Activated CD4-positive, alpha-beta T cell treated with anti-CD3 and anti-CD28 coated beads, Interleukin-2, amount 50 U/mL, for 16 hours (primary cell): ENCODE data around the gene FBXO15.
A peak's percentile ranks its signal among the peaks of the same experiment; 100 is the strongest.

Experiments
- DNase-seq: peaks from one replicate; pipeline ENCODE4 v3.0.0-alpha.2; 2020

The FBXO15 gene

DNA sequence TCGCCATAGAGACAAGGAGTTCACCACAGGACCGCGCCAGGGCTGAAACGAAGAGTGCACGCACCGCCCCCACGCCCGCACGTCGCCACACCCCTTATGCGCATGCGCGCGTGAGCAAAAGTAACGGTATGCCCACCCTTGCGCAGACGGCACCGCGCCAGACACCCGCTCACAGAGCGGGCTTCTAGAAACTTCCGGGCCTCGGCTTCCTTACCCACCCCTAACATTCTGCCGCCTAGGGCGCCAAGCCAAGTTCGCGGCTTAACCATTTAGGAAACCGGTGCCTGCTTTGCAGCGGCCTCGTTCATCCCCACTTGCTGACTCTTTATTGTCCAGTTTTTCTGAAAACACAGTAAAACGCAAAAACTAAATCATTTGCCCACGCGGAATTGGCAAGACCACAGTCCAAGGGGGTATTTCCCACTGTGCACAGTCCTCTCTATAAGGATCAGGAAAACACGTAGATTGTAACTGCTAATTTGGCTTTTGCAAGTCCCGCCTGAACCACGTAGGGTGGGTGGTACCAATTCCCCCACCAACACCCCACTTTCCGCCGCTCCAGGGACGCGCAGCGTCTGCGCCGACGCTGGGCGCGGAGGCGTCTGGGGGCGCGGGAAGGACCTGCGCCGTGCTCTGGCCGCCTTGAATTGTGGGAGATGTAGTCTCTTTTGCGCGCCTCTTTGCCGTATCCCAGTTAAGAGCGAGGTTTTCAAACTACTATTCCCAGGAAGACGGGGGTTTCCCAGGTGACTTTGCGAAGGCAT, at the start of gene FBXO15, which contains the start of gene TIMM21:
Gene FBXO15, minus strand, starts transcription at position 56 of the 764 bp plus-strand sequence. Its CDS starts 49 bp downstream, at position 7.
Gene TIMM21, plus strand, starts transcription at position 745 of the 764 bp plus-strand sequence. CDS start 286 bp downstream, outside the sequence.
- DNase-seq = peak; percentile 97

GRCh38 chr18:74196220-74197119, 48.8 kb upstream of the FBXO15 start:
- peak; percentile 56 for DNase-seq

DNA sequence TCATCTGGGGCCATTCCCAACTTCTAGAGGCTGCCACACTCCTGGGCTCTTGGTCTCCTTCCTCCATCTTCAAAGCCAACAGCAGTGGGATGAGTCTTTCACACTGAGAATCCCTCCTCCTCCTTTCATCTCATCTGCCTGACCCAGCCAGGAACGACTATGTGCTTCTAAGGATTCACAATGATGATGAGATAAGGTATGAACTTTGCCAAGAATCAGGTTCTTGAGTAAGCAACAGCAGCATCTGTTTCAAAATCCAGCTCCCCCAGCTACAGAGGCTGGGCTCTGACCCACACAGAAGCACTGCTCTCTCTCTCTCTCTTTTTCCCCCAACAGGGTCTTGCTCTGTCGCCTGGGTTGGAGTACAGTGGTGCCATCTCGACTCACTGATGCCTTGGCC, 47.1 kb upstream of the FBXO15 start:
- no peak for DNase-seq

DNA sequence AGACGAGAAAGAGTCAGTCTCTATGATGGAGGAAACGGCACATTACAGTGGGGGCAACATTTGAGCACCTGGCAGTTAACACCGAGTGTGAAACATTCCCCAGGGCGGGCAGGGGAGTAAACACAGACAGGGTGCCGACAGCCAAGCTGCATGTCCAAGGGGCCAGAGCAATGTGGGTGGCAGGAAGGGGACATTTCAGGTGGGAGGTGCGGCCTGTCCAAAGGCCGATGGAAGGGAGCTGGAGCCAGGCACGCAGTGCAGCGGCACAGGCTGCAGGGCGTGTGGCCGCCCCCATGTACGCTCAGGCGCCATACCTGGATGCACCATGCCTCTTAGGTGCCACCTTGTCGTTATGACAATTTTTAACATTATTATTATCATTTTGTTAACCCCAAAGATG, 43.9 kb upstream of the FBXO15 start:
- DNase-seq = no peak

DNA sequence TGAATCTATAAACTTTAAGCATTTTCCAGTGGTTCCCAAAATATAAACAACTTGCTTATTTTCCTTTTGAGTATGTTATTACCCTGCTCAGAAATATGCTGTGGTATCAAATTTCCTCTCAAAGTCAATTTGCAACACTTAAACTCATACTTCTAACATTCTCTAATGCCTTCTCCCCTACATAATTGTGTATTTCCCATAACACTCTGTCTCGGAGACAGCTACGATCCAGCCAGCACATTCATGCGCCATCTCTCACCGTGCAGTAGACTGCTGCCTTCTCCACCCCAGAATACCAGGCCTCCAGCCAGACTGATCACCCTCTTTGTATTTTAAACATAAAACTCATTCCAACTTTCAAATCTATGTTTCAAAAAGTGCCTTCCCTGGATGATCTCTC, 42.5 kb upstream of the FBXO15 start:
- DNase-seq = no peak

DNA sequence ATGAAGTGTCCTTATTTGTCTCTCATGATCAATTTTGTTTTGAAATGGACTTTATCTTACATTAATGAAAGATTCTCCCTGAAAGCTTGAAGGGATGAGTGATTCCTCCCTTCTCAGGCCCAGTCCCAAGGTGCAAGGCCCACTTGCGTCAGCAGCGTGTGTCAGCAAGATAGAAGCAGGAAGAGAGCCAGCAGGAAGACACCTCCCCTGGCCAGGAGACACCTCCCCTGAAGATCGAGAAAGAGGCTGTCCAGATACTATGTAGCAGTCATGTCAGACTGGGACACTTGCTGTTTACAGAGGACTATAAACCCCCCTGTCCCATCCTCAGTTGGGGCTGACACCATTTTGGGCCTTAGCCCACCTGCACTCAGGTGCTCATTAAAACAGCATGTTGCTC, 39.0 kb upstream of the FBXO15 start:
- no peak for DNase-seq

- DNase-seq = no peak
Measured at GRCh38 chr18:74185860-74186259, 38.2 kb upstream of the FBXO15 start.

- DNase-seq = no peak
Measured at GRCh38 chr18:74184875-74185274, 37.2 kb upstream of the FBXO15 start.

- no peak for DNase-seq
Measured at GRCh38 chr18:74183130-74183529, 35.5 kb upstream of the FBXO15 start.

GRCh38 chr18:74182335-74182734, 34.7 kb upstream of the FBXO15 start:
- DNase-seq = no peak

DNA sequence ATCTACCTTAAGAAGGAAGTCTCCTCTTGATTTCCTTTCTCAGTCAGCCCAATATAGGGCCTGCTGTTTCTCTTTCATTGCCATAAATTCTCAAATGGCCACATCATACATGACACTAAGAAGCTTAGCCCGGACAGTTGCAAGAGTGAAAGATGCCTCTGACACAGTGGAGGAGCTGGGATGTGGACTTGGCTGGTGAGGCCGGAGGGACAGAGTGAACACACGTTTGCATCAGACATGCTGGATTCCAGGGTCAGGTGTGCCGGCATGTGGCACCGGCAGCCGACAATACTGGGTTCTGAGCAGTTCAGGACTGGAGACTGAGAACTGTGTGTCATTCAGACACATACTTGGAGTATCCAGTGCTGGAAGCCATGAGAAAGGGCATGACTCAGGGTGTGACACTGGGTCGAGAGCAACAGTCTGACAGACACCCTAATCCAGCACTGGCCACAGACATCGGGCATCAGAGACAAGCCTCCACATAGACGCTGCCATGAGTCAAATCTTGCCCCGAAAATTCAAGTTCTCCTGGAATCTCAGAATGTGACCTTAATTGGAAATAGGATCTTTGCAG, 32.1 kb upstream of the FBXO15 start:
- DNase-seq = no peak

DNA sequence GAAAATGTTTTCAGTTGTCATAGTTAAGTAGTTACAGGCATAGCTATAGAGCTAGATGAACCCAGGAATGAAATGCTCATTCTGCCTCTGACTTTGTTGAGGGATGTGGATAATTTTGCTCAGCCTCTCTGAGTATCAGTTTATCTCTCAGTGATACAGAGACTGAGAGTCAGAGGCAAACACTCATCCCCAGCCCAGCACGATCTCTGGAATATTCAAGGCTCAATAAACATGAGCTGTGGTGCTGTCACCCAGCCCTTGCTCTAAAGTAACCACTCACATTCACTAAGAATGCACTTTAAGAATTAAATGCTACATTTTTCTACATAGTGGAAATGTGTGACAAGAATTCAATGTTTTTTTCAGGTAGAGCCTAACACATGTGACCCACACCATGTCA, 31.2 kb upstream of the FBXO15 start:
- DNase-seq = no peak

GRCh38 chr18:74175658-74176057, 28.0 kb upstream of the FBXO15 start:
- DNase-seq = no peak

DNA sequence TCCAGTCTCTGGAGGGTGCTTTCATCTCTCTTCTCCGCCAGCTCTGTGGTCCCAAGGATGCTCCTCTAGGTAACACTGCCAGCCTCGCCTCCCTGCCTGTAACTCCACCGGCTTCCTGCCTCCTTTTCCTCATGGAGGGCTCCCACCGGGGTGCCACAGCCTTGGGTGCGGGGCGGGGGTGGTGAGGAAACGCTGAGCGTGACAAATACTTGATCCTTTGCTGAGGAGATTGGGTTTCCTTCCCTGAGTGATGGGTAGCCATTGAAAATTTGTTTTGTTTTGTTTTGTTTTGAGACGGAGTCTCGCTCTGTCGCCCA, 25.8 kb upstream of the FBXO15 start:
- no peak for DNase-seq

GRCh38 chr18:74172697-74173433, 25.2 kb upstream of the FBXO15 start:
- DNase-seq = no peak

DNA sequence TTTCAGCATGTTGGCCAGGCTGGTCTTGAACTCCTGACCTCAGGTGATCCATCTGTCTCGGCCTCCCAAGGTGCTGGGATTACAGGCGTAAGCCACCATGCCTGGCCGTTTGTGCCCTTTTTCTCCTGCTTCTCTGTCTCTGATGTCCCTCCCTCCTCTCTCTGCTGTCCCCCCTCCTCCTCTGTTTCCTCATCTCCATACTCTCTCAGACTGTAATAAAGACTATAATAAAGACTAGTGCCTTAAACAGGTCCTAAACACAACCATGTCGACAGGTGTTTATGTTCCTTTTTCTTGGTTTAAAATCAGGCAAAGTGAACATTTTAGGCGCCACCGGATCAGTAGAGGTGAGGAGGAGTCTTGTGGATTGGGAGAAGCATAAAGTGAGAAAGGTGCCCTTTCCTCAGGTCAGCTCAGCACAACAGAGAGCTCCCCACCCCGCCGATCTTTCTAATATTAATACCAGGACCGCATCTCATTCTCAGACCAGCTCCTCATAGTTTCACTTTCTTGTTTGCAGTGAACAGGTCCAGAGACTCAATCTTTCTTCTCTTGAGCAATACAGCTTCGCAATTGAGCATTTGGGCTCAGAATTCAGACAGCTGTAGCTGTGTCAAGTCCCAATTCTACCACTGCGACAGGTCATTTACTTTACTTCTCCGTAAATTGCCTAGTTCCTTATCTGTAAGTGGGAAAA, 24.4 kb upstream of the FBXO15 start:
- DNase-seq = no peak

- no peak for DNase-seq
Measured at GRCh38 chr18:74166386-74166785, 18.8 kb upstream of the FBXO15 start.

DNA sequence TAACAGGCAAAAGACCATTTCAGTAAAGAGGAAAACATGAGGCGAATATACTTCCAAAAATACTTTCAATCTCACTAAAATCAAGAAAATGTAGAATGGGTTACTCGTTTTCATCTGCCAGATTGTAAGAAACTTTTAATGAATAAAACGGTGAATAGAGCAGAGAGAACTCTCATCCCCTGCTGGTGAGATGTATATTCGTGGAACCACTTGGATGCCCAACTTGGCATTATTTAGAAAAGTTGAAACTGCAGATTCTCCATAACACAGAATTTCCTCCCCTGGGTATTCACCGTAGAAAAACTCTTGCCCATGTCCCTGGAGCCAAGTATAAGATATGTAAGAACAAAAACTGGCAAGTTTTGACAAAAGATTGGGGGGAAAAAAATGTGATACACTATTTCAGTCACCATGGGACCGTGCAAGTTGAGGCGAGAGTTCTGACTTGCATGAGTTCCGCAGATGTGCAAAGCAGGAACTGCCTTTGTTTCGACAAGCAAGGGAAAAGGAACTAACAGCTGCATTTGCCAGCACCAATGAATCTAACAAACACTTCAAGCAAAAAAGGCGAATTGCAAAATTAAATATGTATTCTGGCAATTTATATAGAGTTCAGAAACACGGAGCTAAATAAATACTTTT, 15.5 kb upstream of the FBXO15 start:
- DNase-seq = no peak

- no peak for DNase-seq
Measured at GRCh38 chr18:74155276-74155675, 7.6 kb upstream of the FBXO15 start.

- DNase-seq = no peak
Measured at GRCh38 chr18:74154716-74155115, 7.1 kb upstream of the FBXO15 start.

DNA sequence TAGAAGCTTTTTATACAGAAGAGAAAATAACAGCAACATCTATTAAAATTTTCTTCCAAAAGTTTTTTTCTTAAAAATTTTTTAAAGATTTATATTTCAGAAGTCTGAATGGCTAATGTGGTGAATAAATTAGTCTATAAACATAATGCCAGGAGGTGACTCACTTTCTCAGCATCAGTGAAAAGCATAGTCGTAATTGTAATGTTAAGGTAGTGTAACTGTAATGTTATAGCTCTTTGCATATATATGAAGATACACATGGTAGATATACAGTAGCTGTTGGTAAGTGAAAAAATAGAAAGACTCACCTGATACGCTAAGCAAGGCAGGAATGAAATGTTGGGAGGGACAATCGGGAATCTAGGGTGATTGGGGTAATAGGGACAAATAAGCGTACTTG, 6.2 kb upstream of the FBXO15 start:
- DNase-seq = no peak

DNA sequence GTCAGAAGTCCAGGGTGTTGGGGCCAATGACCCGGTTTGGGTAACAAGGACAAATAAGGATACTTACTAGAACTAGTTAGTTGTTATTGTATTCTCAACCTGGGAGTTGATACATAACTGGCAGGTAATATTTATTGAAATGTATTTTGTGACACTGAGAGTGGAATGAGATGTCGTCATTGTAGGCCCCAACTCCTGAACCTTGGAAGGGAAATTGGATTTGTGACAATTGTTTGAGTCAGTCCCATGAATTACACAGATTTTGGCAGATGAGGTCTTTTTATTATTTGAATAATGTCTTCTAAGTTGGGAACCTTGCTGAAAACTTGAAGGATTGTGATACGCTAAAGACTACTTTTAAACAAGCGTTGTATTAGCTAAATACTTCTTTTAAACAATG, 5.7 kb upstream of the FBXO15 start:
- DNase-seq = no peak
